Heart right ventricle (tissue), 16 donors: ENCODE measurements around the gene PRKAG2. TPM values are rescaled to one million over a fixed set of nuclear protein-coding genes. Genes with fewer than 3 reads are reported as not detected.

Source experiments
- ATAC-seq, 8 donors: fragments of 200-7000 bp; cut with Tn5 transposase; one replicate each; pipeline ENCODE4 v1.9.1; 2020; ENCODE audit warnings: mild to moderate bottlenecking in 8 of 8, moderate library complexity in 8 of 8, moderate number of reproducible peaks in 1 of 8
- DNase-seq, 2 donors: peaks; one replicate each; pipeline ENCODE4 v3.0.0-alpha.2; 2020
- H3K27ac ChIP-seq, 10 donors: fragments of 200-600 bp; sonication (generic) in 2 of 10; one replicate each; pipeline versions ENCODE4 v1.5.0 to v1.8.0; 2020 to 2022; ENCODE audit warnings: mild to moderate bottlenecking in 3 of 10
- H3K27me3 ChIP-seq, 7 donors: fragments of 200-600 bp; one replicate each; pipeline ENCODE4 v1.8.0; 2021 to 2022; ENCODE audit warnings: mild to moderate bottlenecking in 2 of 7
- H3K36me3 ChIP-seq, 9 donors: fragments of 200-600 bp; sonication (generic) in 1 of 9; one replicate each; pipeline versions ENCODE4 v1.5.0 to v1.8.0; 2020 to 2022; ENCODE audit warnings: mild to moderate bottlenecking in 2 of 9
- H3K4me1 ChIP-seq, 9 donors: fragments of 200-600 bp; sonication (generic) in 1 of 9; one replicate each; pipeline versions ENCODE4 v1.5.0 to v1.8.0; 2020 to 2022; ENCODE audit warnings: mild to moderate bottlenecking in 4 of 9
- H3K4me3 ChIP-seq, 10 donors: fragments of 200-600 bp; sonication (generic) in 2 of 10; one replicate each; pipeline versions ENCODE4 v1.5.0 to v1.8.0; 2020 to 2022; ENCODE audit warnings: mild to moderate bottlenecking in 7 of 10, moderate library complexity in 2 of 10
- H3K9me3 ChIP-seq, 11 donors: fragments of 200-600 bp in 10 of 11; sonication (generic) in 2 of 11; one replicate each; pipeline versions ENCODE4 v1.5.0 to v1.8.0; 2013 to 2022; ENCODE audit warnings: mild to moderate bottlenecking in 2 of 11, control low read depth in 1 of 11, moderate library complexity in 1 of 11
- CTCF ChIP-seq, 9 donors: fragments of 200-600 bp; sonication (generic) in 2 of 9; IDR thresholded peaks; one replicate each; pipeline versions ENCODE4 v1.5.0 to v1.8.0; 2021 to 2022; ENCODE audit warnings: antibody characterized with exemption in 9 of 9, mild to moderate bottlenecking in 5 of 9, moderate library complexity in 1 of 9
- WGBS, 2 donors: extraction: QIAGEN DNeasy Blood & Tissue Kit; methylation state at CpG; one replicate each; pipeline ENCODE4 v1.1.7; 2013; ENCODE audit warnings: inconsistent platforms in 1 of 2; 5-methylcytosine and 5-hydroxymethylcytosine counted together
- intact Hi-C, 10 donors: fragments of 100-400 bp; cut with DNase I; formaldehyde crosslinking; loops; one replicate each; pipeline versions ENCODE4 v1.11.1 to v1.14.2; 2022
- polyA plus RNA-seq, 2 donors: library from polyadenylated mRNA; stranded (reverse); fragments of 200-250 nt; gene quantifications; one replicate each; pipeline ENCODE4 v1.2.3, GENCODE V29; 2013
- total RNA-seq, 10 donors: library from RNA; stranded (reverse); fragmentation: NEBNext Ultra II Directional in 3 of 10; extraction: Animal tissue kit (Norgen Biotek cat#: 25700) in 3 of 10; gene quantifications; one replicate each; pipeline versions ENCODE4 v1.2.1 to v1.2.4, GENCODE V29; 2021 to 2023
- donor health status: Arrhythmogenic right ventricular cardiomyopathy.
- donor health status: ischemic (EF 13 %, LVEDD 7.1; RV severe dilation, severe dysfunction).
- donor health status: healthy with polysubstance abuse.
- donor health status: DM: no; HTN: yes; CAD: no.
- donor health status: DM: no; HTN: no; CAD: no.
- donor health status: ischemic (EF 25% LVEDD 6.9; RV normal size, moderate dysfunction).
- donor health status: ischemic (EF 25% LVEDD 5.7; RV mildly dilated, moderate dysfunction).
- donor health status: healthy.
- donor health status: DM: yes; HTN: yes; CAD: no.
- donor health status: Ischemic cardiomyopathy.
- donor health status: ischemic (EF 35%, LVEDD 5.7; RV mildly dilated, moderate dysfunction).
- donor health status: nonischemic (EF 11% LVEDD 7.7; RV severe dilation, severe dysfunction).
- donor health status: DM: yes; HTN: yes; CAD: no.
- donor health status: PGD.
- donor health status: ischemic (EF 29% LVEDD 5.4; RV normal size, mild dysfunction).
- donor health status: nonischemic (EF 23%, LVEDD 6.1; RV moderate dilation, normal function).

The PRKAG2 gene
- total and polyA plus RNA-seq, 12 donors, result 52.4 to 156 (median 114) TPM

- H3K4me1 ChIP-seq, result peaks cover 2 to 57% (median 47%) of the 10 kb centered on the region in 9 donors
These were observed 358.6 kb downstream of the PRKAG2 start for GRCh38 chr7:151518105-151518946.

GRCh38 chr7:151517601-151518104 lies 359.3 kb downstream of the PRKAG2 start:
- ATAC-seq (no peak), DNase-seq (no peak)
- peaks cover 2 to 64% (median 54%) of the 10 kb centered on the region in 9 donors for H3K4me1 ChIP-seq
- intact Hi-C loops, result loop anchor here in 7 of 10 donors (2.0 to 10.0 kb wide), 4 partner anchors 25 to 55 kb away; no protein-coding TSS in a partner anchor
- 56 to 58% methylated on average over 7 of the region's 7 CpGs for WGBS, 2 donors
- H3K9me3 ChIP-seq, result no peaks in the 10 kb centered on the region
- H3K27ac ChIP-seq, result peak overlapping the region in 9 of 10 donors; percentile 87 to 99 (median 98)
- no peaks in the 10 kb centered on the region for H3K27me3 ChIP-seq
- H3K36me3 ChIP-seq, result no peaks in the 10 kb centered on the region
- TF ChIP-seq CTCF (IDR thresholded peaks at IDR 0.05), result no peak
- H3K4me3 ChIP-seq, result peak overlapping the region; percentile 69 to 84 (median 76)

More at GRCh38 chr7:151518105-151518946, 358.6 kb downstream of the PRKAG2 start:
- Histone ChIP-seq H3K4me3 (peak overlapping the region; percentile 69 to 84 (median 76)), H3K27ac (peak overlapping the region; percentile 87 to 99 (median 98)), H3K27me3 (no peaks in the 10 kb centered on the region), H3K36me3 (no peaks in the 10 kb centered on the region), H3K9me3 (no peaks in the 10 kb centered on the region)
- WGBS, 2 donors, result 1 to 3% methylated on average over 36 of the region's 36 CpGs
- DNase-seq, result peak; percentile 37 to 68
- intact Hi-C loops, result loop anchor here in 6 of 10 donors (5.0 to 10.0 kb wide), 3 partner anchors 41 to 56 kb away; no protein-coding TSS in a partner anchor
- peak in 5 of 8 donors; percentile 3 to 35 (median 10) for ATAC-seq
- TF ChIP-seq CTCF (IDR thresholded peaks at IDR 0.05), result peak in 3 of 9 donors; percentile 25 to 28 (median 26)

DNA sequence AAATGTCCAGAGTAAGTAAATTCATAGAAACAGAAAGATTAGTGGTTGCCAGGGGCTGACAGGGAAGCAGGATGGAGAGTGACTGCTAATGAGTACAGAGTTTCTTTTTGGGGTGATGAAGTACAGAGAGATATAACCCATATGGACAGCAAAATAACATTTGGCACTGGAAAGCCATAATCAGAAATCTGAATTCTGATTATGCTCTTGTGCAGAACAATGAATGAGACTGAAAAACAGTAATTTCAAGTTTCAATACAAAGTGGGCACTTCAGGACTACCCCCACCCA lies 361.7 kb downstream of the PRKAG2 start:
- intact Hi-C loops, result loop anchor here in 6 of 10 donors (5.0 to 10.0 kb wide), 3 partner anchors 38 to 53 kb away; no protein-coding TSS in a partner anchor
- TF ChIP-seq CTCF (IDR thresholded peaks at IDR 0.05), result no peak
- DNase-seq (no peak), ATAC-seq (no peak)
- Histone ChIP-seq H3K9me3 (no peaks in the 10 kb centered on the region), H3K4me3 (no peak overlapping the region), H3K4me1 (peaks cover 5 to 81% (median 69%) of the 10 kb centered on the region in 9 donors), H3K36me3 (no peaks in the 10 kb centered on the region), H3K27me3 (no peaks in the 10 kb centered on the region), H3K27ac (no peak overlapping the region)

DNA sequence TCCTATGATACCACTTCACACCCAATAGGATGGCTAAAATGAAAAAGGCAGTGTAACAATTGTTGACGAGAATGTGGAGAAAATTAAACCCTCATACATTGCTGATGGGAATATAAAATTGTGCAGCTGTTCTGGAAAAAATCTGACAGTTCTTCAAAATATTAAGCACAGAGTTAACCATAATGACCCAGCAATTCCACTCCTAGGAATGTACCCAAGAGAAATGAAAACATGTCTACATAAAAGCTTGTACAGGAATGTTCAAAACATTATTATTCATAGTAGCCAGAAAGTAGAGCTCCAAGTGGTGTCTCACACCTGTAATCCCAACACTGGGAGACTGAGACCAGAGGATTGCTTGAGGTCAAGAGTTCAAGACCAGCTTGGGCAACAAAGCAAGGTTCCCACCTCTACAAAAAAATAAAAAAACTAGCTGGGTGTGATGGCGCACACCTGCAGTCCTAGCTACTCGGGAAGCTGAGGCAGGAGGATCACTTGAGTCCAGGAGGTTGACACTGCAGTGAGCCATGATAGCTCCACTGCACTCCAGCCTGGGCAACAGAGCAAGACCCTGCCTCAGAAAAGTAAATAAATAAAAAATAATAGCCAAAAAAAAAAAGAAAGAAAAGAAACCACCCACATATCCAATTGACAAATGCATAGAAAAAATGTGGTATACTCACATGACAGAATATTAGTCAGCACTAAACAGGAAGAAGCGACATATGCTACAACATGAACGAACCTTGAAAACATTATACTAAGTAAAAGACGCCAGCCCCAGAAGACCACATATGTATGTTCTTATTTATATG lies 362.2 kb downstream of the PRKAG2 start:
- 87 to 89% methylated on average over 6 of the region's 6 CpGs for WGBS, 2 donors
- no peak for DNase-seq
- Histone ChIP-seq H3K9me3 (no peaks in the 10 kb centered on the region), H3K36me3 (no peaks in the 10 kb centered on the region), H3K4me3 (no peak overlapping the region), H3K27me3 (no peaks in the 10 kb centered on the region), H3K27ac (peak overlapping the region in 1 of 10 donors; percentile 26), H3K4me1 (peaks cover 7 to 86% (median 73%) of the 10 kb centered on the region in 9 donors)
- TF ChIP-seq CTCF (IDR thresholded peaks at IDR 0.05), result no peak
- intact Hi-C loops, result loop anchor here in 8 of 10 donors (5.0 to 10.0 kb wide), 4 partner anchors 37 to 52 kb away; no protein-coding TSS in a partner anchor
- no peak for ATAC-seq
